GM12872 (cell line): ENCODE data around the gene SIGLEC8.

Experiments
- TF ChIP-seq, protein P1 (sequence below): IDR thresholded peaks from 3 replicates; pipeline ENCODE4 v1.5.1; 2011; ENCODE audit warnings: low read depth, mild to moderate bottlenecking, low read length, moderate library complexity; ENCODE audit not compliant: insufficient read depth

The SIGLEC8 gene

DNA sequence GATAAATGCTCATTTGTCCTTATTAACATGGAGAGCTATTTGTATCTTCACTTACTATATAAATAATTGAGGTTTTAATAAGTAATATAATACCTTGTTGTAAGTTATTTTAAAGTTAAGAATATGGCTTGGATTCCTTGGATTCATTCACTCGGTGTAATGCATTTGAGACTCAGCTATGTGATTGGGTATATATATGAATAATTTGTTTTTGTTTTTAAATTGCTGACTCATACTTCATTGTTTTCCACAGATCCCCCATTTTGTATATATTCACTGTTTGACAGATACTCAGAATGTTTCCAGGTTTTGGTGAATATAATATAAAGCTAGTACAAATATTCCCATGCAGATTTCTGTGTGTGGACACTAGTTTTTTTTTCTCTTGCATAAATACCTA is 13.3 kb upstream of the SIGLEC8 start:
- TF ChIP-seq, protein P1, sequence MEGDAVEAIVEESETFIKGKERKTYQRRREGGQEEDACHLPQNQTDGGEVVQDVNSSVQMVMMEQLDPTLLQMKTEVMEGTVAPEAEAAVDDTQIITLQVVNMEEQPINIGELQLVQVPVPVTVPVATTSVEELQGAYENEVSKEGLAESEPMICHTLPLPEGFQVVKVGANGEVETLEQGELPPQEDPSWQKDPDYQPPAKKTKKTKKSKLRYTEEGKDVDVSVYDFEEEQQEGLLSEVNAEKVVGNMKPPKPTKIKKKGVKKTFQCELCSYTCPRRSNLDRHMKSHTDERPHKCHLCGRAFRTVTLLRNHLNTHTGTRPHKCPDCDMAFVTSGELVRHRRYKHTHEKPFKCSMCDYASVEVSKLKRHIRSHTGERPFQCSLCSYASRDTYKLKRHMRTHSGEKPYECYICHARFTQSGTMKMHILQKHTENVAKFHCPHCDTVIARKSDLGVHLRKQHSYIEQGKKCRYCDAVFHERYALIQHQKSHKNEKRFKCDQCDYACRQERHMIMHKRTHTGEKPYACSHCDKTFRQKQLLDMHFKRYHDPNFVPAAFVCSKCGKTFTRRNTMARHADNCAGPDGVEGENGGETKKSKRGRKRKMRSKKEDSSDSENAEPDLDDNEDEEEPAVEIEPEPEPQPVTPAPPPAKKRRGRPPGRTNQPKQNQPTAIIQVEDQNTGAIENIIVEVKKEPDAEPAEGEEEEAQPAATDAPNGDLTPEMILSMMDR, result no peak

DNA sequence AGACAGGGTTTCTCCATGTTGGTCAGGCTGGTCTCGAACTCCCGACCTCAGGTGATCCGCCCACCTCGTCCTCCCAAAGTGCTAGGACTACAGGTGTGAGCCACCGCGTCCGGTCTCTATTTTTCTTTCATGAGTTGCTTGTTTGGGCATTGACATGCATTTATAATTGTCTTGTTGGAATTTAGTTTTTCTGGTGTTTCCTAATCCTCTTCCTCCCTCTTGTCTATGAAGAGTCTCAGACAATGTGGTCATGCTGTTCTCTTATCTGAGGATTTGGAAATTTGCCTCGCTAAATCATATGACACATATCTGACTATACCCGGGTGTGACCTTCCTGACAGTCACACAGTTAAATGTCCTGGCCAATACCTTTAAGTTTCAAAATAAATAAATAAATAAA is 12.7 kb upstream of the SIGLEC8 start:
- TF ChIP-seq, protein P1, result no peak

DNA sequence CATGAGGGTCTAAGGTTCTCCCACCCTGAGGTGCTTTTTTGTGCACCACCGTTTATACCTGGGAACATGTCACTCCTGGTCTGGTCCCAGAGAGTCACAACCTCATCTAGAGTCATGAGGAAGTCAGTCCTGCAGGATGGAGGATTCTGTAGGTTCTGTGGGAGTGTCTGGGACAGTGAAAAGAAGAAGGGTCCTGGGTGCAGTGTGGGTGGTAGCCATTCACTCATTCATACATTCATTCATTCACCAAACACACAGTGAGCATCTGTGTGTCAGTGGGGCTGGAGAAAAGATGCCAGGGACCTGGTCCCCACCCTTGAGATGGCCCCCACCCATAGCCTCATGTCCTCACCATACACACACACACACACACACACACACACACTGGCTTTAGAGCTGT is 11.4 kb upstream of the SIGLEC8 start:
- TF ChIP-seq, protein P1, result no peak

GRCh38 chr19:51469162-51469561 is 10.9 kb upstream of the SIGLEC8 start:
- TF ChIP-seq, protein P1, result no peak

GRCh38 chr19:51468545-51468920 is 10.3 kb upstream of the SIGLEC8 start:
- TF ChIP-seq, protein P1, result no peak

DNA sequence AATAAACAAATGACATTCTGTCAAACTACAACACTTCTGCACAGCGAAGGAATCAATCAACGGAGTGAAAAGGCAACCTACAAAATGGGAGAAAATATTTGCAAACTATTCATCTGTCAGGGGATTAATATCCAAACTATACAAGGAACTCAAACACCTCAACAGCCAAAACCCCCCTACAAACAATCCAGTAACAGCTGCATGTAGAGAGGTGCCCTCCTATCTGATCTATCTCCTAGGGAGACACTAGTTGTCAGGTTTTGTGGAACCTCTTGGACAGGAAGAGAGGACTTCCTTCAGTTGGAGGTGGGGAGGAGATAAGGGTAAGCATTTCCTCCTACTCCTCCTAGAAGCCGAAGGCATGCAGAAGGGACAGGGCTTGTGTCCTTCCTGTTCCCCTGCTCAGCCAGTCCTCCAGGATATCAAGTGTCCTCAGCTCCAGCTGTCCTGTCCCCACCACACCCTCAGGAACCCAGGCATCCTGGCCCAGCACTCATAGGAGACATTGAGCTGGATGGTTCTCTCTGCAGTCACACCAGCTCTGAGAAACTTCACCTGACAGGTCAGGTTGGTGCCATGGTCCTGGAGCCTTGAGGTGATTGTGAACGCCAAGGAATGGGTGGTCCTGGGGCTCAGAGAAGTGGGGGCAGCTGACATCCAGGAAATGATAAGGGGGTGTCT is 9.8 kb upstream of the SIGLEC8 start:
- TF ChIP-seq, protein P1, result no peak

GRCh38 chr19:51466723-51467122 is 8.5 kb upstream of the SIGLEC8 start:
- TF ChIP-seq, protein P1, result no peak
